Measurements from ENCODE around the gene AGBL4.

The AGBL4 gene

DNA sequence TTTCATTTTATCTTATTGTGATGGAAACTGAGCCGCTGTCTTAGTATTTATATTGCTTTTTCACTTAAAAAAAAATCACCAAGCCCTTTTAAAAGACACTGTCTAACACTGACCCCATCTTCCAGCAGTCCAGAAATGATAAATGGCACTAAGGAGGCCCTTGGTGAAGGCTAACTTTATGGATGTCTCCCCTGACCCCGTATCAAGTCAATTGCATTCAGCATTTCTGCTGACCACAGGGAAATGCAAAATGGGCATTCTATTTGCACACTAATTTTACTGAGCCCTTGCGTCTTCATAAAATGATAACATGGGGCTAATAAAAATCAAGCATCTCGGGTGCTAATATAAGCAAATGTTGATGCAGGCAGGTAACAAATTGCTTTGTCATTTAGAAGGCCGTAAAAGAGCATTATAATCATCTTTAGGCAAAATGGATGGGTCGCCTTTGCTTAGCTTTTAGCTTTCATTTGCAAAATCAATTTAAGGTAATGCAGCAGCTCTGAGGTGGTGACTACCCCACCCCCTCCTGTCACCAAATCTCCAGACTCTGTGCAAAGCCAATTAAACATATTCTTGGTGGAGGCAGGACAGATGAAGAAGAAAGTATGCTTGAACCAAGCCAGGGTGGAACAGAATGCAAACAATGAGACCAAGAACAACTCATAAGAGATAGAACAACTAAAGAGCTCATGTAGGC, 1357.9 kb downstream of the AGBL4 start:
- peaks cover 0 to 7% (median 0%) of the 10 kb centered on the region in 5 donors for H3K27me3 ChIP-seq (ENCODE audit: control insufficient read depth in 5 of 5, insufficient read depth in 4 of 5, low read length in 5 of 5)
- no peak overlapping the region for H3K4me3 ChIP-seq (ENCODE audit: low read depth in 1 of 5, low read length in 5 of 5)
- no peaks in the 10 kb centered on the region for H3K36me3 ChIP-seq (ENCODE audit: control insufficient read depth in 5 of 5, insufficient read depth in 5 of 5, low read length in 5 of 5)
- no peaks in the 10 kb centered on the region for H3K9me3 ChIP-seq (ENCODE audit: control insufficient read depth in 5 of 5, low read length in 5 of 5)
- H3K27ac ChIP-seq (ENCODE audit: low read depth, low read length) = no peak overlapping the region
- H3K9ac ChIP-seq (ENCODE audit: low read length in 5 of 5) = no peak overlapping the region
- H3K4me1 ChIP-seq (ENCODE audit: control insufficient read depth in 5 of 5, insufficient read depth in 5 of 5, low read length in 5 of 5) = peaks cover 0 to 3% (median 0%) of the 10 kb centered on the region in 5 donors

- Histone ChIP-seq H3K4me1 (ENCODE audit: control insufficient read depth in 5 of 5, insufficient read depth in 5 of 5, low read length in 5 of 5) (no peaks in the 10 kb centered on the region), H3K27ac (ENCODE audit: low read depth, low read length) (no peak overlapping the region), H3K4me3 (ENCODE audit: low read depth in 1 of 5, low read length in 5 of 5) (no peak overlapping the region), H3K9me3 (ENCODE audit: control insufficient read depth in 5 of 5, low read length in 5 of 5) (no peaks in the 10 kb centered on the region), H3K27me3 (ENCODE audit: control insufficient read depth in 5 of 5, insufficient read depth in 4 of 5, low read length in 5 of 5) (peaks cover 0 to 2% (median 0%) of the 10 kb centered on the region in 5 donors), H3K36me3 (ENCODE audit: control insufficient read depth in 5 of 5, insufficient read depth in 5 of 5, low read length in 5 of 5) (no peaks in the 10 kb centered on the region), H3K9ac (ENCODE audit: low read length in 5 of 5) (no peak overlapping the region)
These were observed 1361.9 kb downstream of the AGBL4 start for GRCh38 chr1:48661726-48662463.

DNA sequence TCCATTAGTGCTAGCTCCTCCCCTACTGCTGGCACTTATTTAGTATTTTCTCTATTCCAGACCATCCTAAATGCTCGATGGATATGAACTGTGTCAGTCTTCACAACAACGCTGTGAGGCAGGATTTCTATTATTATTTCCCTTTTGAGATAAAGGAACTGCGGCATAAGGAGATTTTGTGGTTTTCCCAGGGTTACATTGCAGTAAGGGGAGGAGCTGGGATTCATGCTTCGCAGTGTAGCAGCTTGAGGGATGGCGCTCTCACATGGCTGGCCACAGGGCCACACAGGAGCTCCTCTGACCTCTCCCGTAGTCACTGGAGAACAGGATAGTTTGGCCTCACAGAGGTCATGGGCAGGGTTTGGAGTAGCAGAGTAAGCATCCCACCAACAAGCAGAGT, 1364.0 kb downstream of the AGBL4 start:
- no peak overlapping the region for H3K27ac ChIP-seq (ENCODE audit: low read depth, low read length)
- H3K36me3 ChIP-seq (ENCODE audit: control insufficient read depth in 5 of 5, insufficient read depth in 5 of 5, low read length in 5 of 5) = no peaks in the 10 kb centered on the region
- peaks cover 0 to 2% (median 0%) of the 10 kb centered on the region in 5 donors for H3K27me3 ChIP-seq (ENCODE audit: control insufficient read depth in 5 of 5, insufficient read depth in 4 of 5, low read length in 5 of 5)
- H3K9ac ChIP-seq (ENCODE audit: low read length in 5 of 5) = no peak overlapping the region
- no peaks in the 10 kb centered on the region for H3K4me1 ChIP-seq (ENCODE audit: control insufficient read depth in 5 of 5, insufficient read depth in 5 of 5, low read length in 5 of 5)
- no peaks in the 10 kb centered on the region for H3K9me3 ChIP-seq (ENCODE audit: control insufficient read depth in 5 of 5, low read length in 5 of 5)
- no peak overlapping the region for H3K4me3 ChIP-seq (ENCODE audit: low read depth in 1 of 5, low read length in 5 of 5)

GRCh38 chr1:48657413-48657812, 1366.3 kb downstream of the AGBL4 start:
- Histone ChIP-seq H3K9me3 (ENCODE audit: control insufficient read depth in 5 of 5, low read length in 5 of 5) (no peaks in the 10 kb centered on the region), H3K9ac (ENCODE audit: low read length in 5 of 5) (no peak overlapping the region), H3K27me3 (ENCODE audit: control insufficient read depth in 5 of 5, insufficient read depth in 4 of 5, low read length in 5 of 5) (peaks cover 0 to 2% (median 0%) of the 10 kb centered on the region in 5 donors), H3K27ac (ENCODE audit: low read depth, low read length) (no peak overlapping the region), H3K36me3 (ENCODE audit: control insufficient read depth in 5 of 5, insufficient read depth in 5 of 5, low read length in 5 of 5) (no peaks in the 10 kb centered on the region), H3K4me1 (ENCODE audit: control insufficient read depth in 5 of 5, insufficient read depth in 5 of 5, low read length in 5 of 5) (no peaks in the 10 kb centered on the region), H3K4me3 (ENCODE audit: low read depth in 1 of 5, low read length in 5 of 5) (no peak overlapping the region)

DNA sequence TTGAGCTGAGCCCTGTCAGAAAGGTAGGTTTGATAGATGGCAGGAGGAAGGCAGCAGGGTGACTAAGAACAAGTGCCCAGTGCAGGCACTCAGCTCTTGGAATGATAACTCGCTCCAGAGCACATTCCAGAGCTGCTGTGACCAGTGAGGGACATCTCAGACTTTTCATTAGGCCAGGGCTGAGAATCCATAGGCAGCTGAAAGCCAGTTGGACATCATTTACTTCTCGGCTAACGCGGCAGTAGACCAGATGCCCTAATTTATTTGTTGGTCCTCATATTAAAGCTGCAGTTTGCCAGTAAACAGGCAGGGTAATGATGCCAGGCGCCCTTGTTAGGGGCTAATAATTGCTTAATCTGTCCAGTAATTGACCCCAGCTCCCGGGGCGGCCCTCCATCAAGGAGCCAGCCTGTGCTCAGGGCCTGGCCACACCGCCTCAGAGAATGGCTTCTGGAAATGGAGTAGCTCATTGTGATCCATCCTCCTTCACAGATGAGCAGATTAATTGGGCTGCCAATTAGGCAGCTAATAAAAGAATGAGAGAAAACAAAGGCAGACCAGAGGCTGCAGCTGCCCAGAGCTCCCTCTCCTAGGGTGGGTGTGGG, 1369.0 kb downstream of the AGBL4 start:
- Histone ChIP-seq H3K27me3 (ENCODE audit: control insufficient read depth in 5 of 5, insufficient read depth in 4 of 5, low read length in 5 of 5) (no peaks in the 10 kb centered on the region), H3K4me1 (ENCODE audit: control insufficient read depth in 5 of 5, insufficient read depth in 5 of 5, low read length in 5 of 5) (no peaks in the 10 kb centered on the region), H3K27ac (ENCODE audit: low read depth, low read length) (no peak overlapping the region), H3K36me3 (ENCODE audit: control insufficient read depth in 5 of 5, insufficient read depth in 5 of 5, low read length in 5 of 5) (no peaks in the 10 kb centered on the region), H3K9ac (ENCODE audit: low read length in 5 of 5) (no peak overlapping the region), H3K9me3 (ENCODE audit: control insufficient read depth in 5 of 5, low read length in 5 of 5) (no peaks in the 10 kb centered on the region), H3K4me3 (ENCODE audit: low read depth in 1 of 5, low read length in 5 of 5) (no peak overlapping the region)

GRCh38 chr1:48652334-48652733, 1371.4 kb downstream of the AGBL4 start:
- H3K27me3 ChIP-seq (ENCODE audit: control insufficient read depth in 5 of 5, insufficient read depth in 4 of 5, low read length in 5 of 5) = no peaks in the 10 kb centered on the region
- H3K4me1 ChIP-seq (ENCODE audit: control insufficient read depth in 5 of 5, insufficient read depth in 5 of 5, low read length in 5 of 5) = no peaks in the 10 kb centered on the region
- H3K9ac ChIP-seq (ENCODE audit: low read length in 5 of 5) = no peak overlapping the region
- H3K27ac ChIP-seq (ENCODE audit: low read depth, low read length) = no peak overlapping the region
- no peaks in the 10 kb centered on the region for H3K9me3 ChIP-seq (ENCODE audit: control insufficient read depth in 5 of 5, low read length in 5 of 5)
- no peaks in the 10 kb centered on the region for H3K36me3 ChIP-seq (ENCODE audit: control insufficient read depth in 5 of 5, insufficient read depth in 5 of 5, low read length in 5 of 5)
- H3K4me3 ChIP-seq (ENCODE audit: low read depth in 1 of 5, low read length in 5 of 5) = no peak overlapping the region

DNA sequence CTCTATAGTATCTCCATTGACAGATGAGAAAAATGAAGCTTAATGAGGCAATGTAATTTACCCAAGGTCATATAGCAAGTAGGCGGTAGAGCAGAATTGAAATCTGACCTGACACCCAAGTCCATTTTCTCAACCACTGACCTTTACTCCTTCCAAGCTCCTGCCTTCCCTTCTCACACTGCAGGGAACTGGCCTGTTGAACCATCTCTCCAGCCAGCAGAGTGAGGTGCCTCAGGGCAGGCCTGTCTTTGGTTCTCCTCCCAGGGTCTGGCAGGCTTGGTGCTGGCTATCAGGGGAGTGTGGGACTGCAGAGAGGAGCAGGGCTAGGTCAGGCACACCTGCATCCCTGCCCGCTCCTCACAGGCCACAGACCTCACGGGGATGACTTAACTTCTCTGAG, 1373.9 kb downstream of the AGBL4 start:
- Histone ChIP-seq H3K4me1 (ENCODE audit: control insufficient read depth in 5 of 5, insufficient read depth in 5 of 5, low read length in 5 of 5) (no peaks in the 10 kb centered on the region), H3K27me3 (ENCODE audit: control insufficient read depth in 5 of 5, insufficient read depth in 4 of 5, low read length in 5 of 5) (peaks cover 0 to 4% (median 0%) of the 10 kb centered on the region in 5 donors), H3K27ac (ENCODE audit: low read depth, low read length) (no peak overlapping the region), H3K9me3 (ENCODE audit: control insufficient read depth in 5 of 5, low read length in 5 of 5) (no peaks in the 10 kb centered on the region), H3K36me3 (ENCODE audit: control insufficient read depth in 5 of 5, insufficient read depth in 5 of 5, low read length in 5 of 5) (no peaks in the 10 kb centered on the region), H3K4me3 (ENCODE audit: low read depth in 1 of 5, low read length in 5 of 5) (no peak overlapping the region), H3K9ac (ENCODE audit: low read length in 5 of 5) (no peak overlapping the region)

DNA sequence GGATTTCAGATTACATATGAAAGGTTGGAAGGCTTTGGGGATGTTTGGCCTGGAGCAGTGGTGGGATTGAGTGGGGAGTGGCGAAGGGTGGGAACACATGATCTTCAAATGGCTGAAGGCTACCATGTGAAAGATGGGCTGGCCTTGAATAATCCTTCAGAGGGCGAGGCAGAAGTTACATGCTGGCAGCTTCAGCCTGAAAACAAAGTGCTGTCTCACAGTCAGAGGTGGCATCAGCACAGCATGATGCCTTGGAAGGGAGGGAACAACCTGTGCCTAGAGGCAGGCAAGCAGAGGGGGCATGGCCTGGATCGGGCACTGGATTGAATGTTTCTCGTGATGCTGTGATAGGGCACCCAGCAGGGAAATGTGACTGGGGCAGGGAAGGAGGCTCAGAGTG, 1377.9 kb downstream of the AGBL4 start:
- H3K4me3 ChIP-seq (ENCODE audit: low read depth in 1 of 5, low read length in 5 of 5) = no peak overlapping the region

GRCh38 chr1:48644905-48645605, 1378.7 kb downstream of the AGBL4 start:
- peaks cover 0 to 4% (median 0%) of the 10 kb centered on the region in 5 donors for H3K27me3 ChIP-seq (ENCODE audit: control insufficient read depth in 5 of 5, insufficient read depth in 4 of 5, low read length in 5 of 5)
- H3K4me1 ChIP-seq (ENCODE audit: control insufficient read depth in 5 of 5, insufficient read depth in 5 of 5, low read length in 5 of 5) = no peaks in the 10 kb centered on the region
- no peak overlapping the region for H3K9ac ChIP-seq (ENCODE audit: low read length in 5 of 5)
- no peaks in the 10 kb centered on the region for H3K9me3 ChIP-seq (ENCODE audit: control insufficient read depth in 5 of 5, low read length in 5 of 5)
- H3K36me3 ChIP-seq (ENCODE audit: control insufficient read depth in 5 of 5, insufficient read depth in 5 of 5, low read length in 5 of 5) = no peaks in the 10 kb centered on the region
- H3K4me3 ChIP-seq (ENCODE audit: low read depth in 1 of 5, low read length in 5 of 5) = no peak overlapping the region
- H3K27ac ChIP-seq (ENCODE audit: low read depth, low read length) = no peak overlapping the region

More for the DNA sequence above, 1377.9 kb downstream of the AGBL4 start:
- Histone ChIP-seq H3K9me3 (ENCODE audit: control insufficient read depth in 5 of 5, low read length in 5 of 5) (no peaks in the 10 kb centered on the region), H3K27ac (ENCODE audit: low read depth, low read length) (no peak overlapping the region), H3K9ac (ENCODE audit: low read length in 5 of 5) (no peak overlapping the region), H3K36me3 (ENCODE audit: control insufficient read depth in 5 of 5, insufficient read depth in 5 of 5, low read length in 5 of 5) (no peaks in the 10 kb centered on the region), H3K4me1 (ENCODE audit: control insufficient read depth in 5 of 5, insufficient read depth in 5 of 5, low read length in 5 of 5) (no peaks in the 10 kb centered on the region), H3K27me3 (ENCODE audit: control insufficient read depth in 5 of 5, insufficient read depth in 4 of 5, low read length in 5 of 5) (peaks cover 0 to 4% (median 0%) of the 10 kb centered on the region in 5 donors)
